CD4-positive, alpha-beta T cell treated with Interleukin-15 for 1 hour (primary cell): ENCODE data around the gene DHRS9.

ENCODE experiments used
- DNase-seq: peaks from one replicate; pipeline ENCODE4 v3.0.0-alpha.2; 2020

Gene DHRS9

GRCh38 chr2:169065864-169066517 is 3.4 kb upstream of the DHRS9 start:
- no peak for DNase-seq

GRCh38 chr2:169066897-169067296 is 2.5 kb upstream of the DHRS9 start:
- no peak for DNase-seq

GRCh38 chr2:169069833-169070232 is 470 bp downstream of the DHRS9 start:
- DNase-seq = no peak

- DNase-seq = no peak
Observed at GRCh38 chr2:169071455-169071854, 2.1 kb downstream of the DHRS9 start.

GRCh38 chr2:169072163-169072925 is 3.0 kb downstream of the DHRS9 start:
- DNase-seq = no peak

- no peak for DNase-seq
Observed at GRCh38 chr2:169073211-169073962, 4.0 kb downstream of the DHRS9 start.

- no peak for DNase-seq
Observed at GRCh38 chr2:169073963-169074751, 4.8 kb downstream of the DHRS9 start.

GRCh38 chr2:169077674-169078240 is 8.4 kb downstream of the DHRS9 start:
- DNase-seq = no peak

- DNase-seq = peak; percentile 43
Observed at GRCh38 chr2:169080250-169081069, 11.1 kb downstream of the DHRS9 start.

GRCh38 chr2:169081551-169081950 is 12.2 kb downstream of the DHRS9 start:
- DNase-seq = no peak

- no peak for DNase-seq
Observed at GRCh38 chr2:169082995-169083394, 13.6 kb downstream of the DHRS9 start.

GRCh38 chr2:169086893-169087467 is 17.6 kb downstream of the DHRS9 start:
- no peak for DNase-seq

- no peak for DNase-seq
Observed at GRCh38 chr2:169087757-169088379, 18.5 kb downstream of the DHRS9 start.

- no peak for DNase-seq
Observed at GRCh38 chr2:169089182-169089581, 19.8 kb downstream of the DHRS9 start.

GRCh38 chr2:169090133-169090820 is 20.9 kb downstream of the DHRS9 start:
- DNase-seq = no peak

GRCh38 chr2:169091256-169091655 is 21.9 kb downstream of the DHRS9 start:
- no peak for DNase-seq

- DNase-seq = no peak
Observed at GRCh38 chr2:169091761-169092519, 22.6 kb downstream of the DHRS9 start.

GRCh38 chr2:169093535-169093934 is 24.2 kb downstream of the DHRS9 start:
- no peak for DNase-seq

GRCh38 chr2:169094676-169095075 is 25.3 kb downstream of the DHRS9 start:
- DNase-seq = no peak
